A549 treated with dexamethasone at 1 μM for 4 hours (cell line): Measurements from ENCODE around the gene FSIP2. TPM values are rescaled to one million over a fixed set of nuclear protein-coding genes. Genes with fewer than 3 reads are reported as not detected.

Experiments used
- total RNA-seq: library from RNA; stranded (reverse); fragments of 200-300 nt; extraction: Qiagen RNA extraction; gene quantifications from 5 replicates; pipeline ENCODE4 v1.2.3, GENCODE V29; 2022

The FSIP2 gene, protein sequence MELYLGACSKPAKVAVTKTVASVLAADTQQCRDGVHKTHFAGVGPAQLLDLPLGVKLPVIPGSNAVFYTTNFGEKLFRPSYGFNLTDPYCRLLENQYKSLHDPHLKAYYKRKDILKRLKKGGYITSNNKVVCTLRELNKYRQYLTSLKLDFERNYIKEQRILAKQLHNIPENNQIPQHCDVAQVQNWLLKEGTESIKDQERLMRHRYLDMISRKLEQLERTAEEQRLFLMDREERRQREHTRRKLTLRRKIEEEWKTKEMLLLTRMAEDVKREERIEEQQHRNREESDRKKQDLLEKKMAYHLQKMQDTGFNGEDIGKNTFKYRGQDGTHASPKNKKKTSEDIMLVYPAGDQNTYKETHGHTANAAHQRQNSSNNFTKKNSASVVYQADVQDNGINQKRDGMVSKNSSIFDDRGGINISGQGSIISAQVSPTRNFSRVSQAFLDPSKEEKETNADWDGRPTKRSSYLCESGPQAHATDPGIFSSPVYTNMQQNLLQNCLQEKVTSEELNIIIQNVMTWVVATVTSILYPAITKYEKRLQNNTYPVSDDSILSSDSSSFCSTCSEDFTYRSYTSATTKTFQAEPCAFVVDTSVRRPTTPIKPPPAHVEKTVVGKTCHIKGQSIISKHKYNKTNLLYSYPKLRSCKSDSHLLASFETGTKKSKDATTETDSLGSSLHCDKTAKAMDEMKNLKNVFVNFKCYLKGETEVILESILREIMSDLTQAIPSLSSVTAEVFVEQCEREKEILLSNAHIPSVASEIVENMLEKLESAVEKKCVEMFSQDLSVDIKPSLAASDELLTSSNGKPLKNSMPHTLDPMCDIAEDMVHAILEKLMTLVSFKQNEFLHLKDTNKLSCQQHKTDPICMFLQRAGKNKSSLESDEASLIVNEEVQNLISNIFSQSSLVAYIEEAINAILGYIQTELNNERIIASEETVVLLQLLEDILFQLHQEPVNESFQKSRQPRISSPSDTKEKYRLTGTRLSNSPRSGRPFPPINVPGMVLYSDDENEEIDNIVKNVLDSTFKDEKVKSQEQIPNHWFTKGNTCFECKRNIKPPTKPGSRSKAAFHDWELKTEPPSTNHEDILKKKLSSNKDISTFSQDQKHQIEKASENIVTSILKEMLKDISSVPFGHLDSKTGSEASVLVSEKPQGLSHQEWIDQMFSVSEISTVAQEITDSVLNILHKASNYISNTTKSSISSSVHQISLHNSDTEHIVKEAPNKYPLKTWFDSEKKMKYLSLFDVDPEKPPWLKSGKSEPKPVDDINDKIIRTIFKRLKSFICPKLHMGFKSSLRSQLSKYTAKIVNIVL (N-terminal part only)
- total RNA-seq, result 0.02 TPM in 1 of 5 replicates, not detected in the others

DNA sequence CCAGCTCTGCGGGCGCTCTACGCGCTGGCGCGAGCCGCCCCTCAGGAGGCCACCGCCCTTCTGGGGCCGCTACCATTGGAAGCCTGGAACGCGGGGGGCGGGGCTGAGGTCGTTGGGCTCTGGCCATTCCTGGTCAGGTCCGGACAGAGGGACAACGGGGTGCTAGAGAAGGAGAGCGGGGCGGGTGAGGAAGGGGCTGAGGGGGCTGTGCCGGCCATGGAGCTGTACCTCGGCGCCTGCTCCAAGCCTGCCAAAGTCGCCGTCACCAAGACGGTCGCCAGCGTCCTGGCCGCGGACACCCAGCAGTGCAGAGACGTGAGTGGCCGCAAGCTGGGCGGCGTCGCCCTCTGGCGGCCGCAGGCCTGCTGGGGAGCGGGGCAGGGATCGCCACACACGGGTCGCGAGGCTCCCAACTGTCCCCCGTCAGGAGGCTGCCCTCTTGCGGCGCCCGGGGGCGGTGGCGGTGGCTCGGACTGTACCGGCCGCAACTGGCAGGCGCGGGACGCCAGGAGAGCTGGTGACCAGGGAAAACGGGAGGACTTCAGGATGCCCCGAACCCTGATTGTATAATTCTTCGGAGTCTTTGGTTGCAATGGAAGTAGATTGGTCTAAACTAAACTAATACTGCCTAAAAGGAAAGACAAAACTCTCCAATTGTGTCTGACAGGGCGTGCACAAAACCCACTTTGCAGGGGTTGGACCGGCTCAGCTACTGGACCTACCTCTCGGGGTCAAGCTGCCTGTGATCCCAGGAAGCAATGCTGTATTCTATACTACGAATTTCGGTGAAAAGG, at the start of gene FSIP2:
Gene FSIP2, plus strand, starts transcription at position 126 of the 794 bp plus-strand sequence. Its CDS starts 91 bp downstream, at position 217.

